ENCODE data around the gene CRTC1. TPM values are rescaled to one million over a fixed set of nuclear protein-coding genes. Genes with fewer than 3 reads are reported as not detected.

Gene CRTC1
- total and polyA plus RNA-seq, 2 of the 13 experiments (the other 11 are each of a cell fraction or from before 2014, with no cell fraction given): 2.0 to 2.7 TPM

- no peak for TF ChIP-seq HES4 (CRISPR knock-in tag; IDR thresholded peaks at IDR 0.05; ENCODE audit: borderline replicate concordance)
- TF ChIP-seq ZNF281 (CRISPR knock-in tag; IDR thresholded peaks at IDR 0.05; ENCODE audit: borderline replicate concordance): peak; percentile 55; the same call in 1 of the 2 replicates
- no peak; the same call in 1 of the 2 replicates for TF ChIP-seq TAF1 (CRISPR knock-in tag; IDR thresholded peaks at IDR 0.05)
- TF ChIP-seq MXD4 (CRISPR knock-in tag; IDR thresholded peaks at IDR 0.05): no peak
- TF ChIP-seq ZBTB14 (CRISPR knock-in tag; IDR thresholded peaks at IDR 0.05): no peak
- TF ChIP-seq SMARCC2 (IDR thresholded peaks at IDR 0.05): no peak
- TF ChIP-seq DNMT1 (CRISPR knock-in tag; IDR thresholded peaks at IDR 0.05): no peak
- no peak for TF ChIP-seq ZBTB3 (CRISPR knock-in tag; IDR thresholded peaks at IDR 0.05; ENCODE audit: borderline replicate concordance, low read depth)
- no peak for TF ChIP-seq CBX1 (IDR thresholded peaks at IDR 0.05; ENCODE audit: low read depth)
- TF ChIP-seq ZBTB37 (CRISPR knock-in tag; IDR thresholded peaks at IDR 0.05): 0 out of 2 replicates have a peak, but pooled peaks have one; percentile 30
- TF ChIP-seq ZNF501 (CRISPR knock-in tag; IDR thresholded peaks at IDR 0.05): no peak; the same call in 1 of the 2 replicates
- TF ChIP-seq EP300 (IDR thresholded peaks at IDR 0.05; ENCODE audit: low read depth in 2 of 2, low read length in 2 of 2): no peak; a peak in 1 of 4 replicates
- TF ChIP-seq EP300 (CRISPR knock-in tag; IDR thresholded peaks at IDR 0.05; ENCODE audit: borderline replicate concordance): no peak
- TF ChIP-seq ISL2 (CRISPR knock-in tag; IDR thresholded peaks at IDR 0.05): no peak; the same call in 1 of the 2 replicates
- TF ChIP-seq ZNF138 (CRISPR knock-in tag; IDR thresholded peaks at IDR 0.05; ENCODE audit: low read depth): no peak
- no peak for TF ChIP-seq PAF1 (CRISPR knock-in tag; IDR thresholded peaks at IDR 0.05)
- TF ChIP-seq ARID3A (IDR thresholded peaks at IDR 0.05; ENCODE audit: low read depth, low read length): no peak
- no peak for TF ChIP-seq SP140L (CRISPR knock-in tag; IDR thresholded peaks at IDR 0.05; ENCODE audit: borderline replicate concordance)
- TF ChIP-seq ZFP41 (CRISPR knock-in tag; IDR thresholded peaks at IDR 0.05; ENCODE audit: borderline replicate concordance): no peak
- TF ChIP-seq ATF7 (IDR thresholded peaks at IDR 0.05): no peak
- TF ChIP-seq ATF7 (CRISPR knock-in tag; IDR thresholded peaks at IDR 0.05): no peak
- TF ChIP-seq ZFP62 (CRISPR knock-in tag; IDR thresholded peaks at IDR 0.05): no peak
- peak; percentile 82 for TF ChIP-seq XRCC5 (optimal IDR thresholded peaks at IDR 0.05; ENCODE audit: low read length)
- no peak for TF ChIP-seq ZNF256 (CRISPR knock-in tag; conservative IDR thresholded peaks at IDR 0.05)
- TF ChIP-seq SIX1 (CRISPR knock-in tag; IDR thresholded peaks at IDR 0.05; ENCODE audit: borderline replicate concordance): no peak
Observed at GRCh38 chr19:18713550-18714117, 30.2 kb downstream of the CRTC1 start (continued).

Measured in HepG2 (cell line).